Ovary (tissue), 3 donors: Measurements from ENCODE around the gene MIB1.

Experiments used
- EP300 ChIP-seq: sonication (generic); formaldehyde crosslinking; IDR thresholded peaks from one replicate; pipeline ENCODE4 v1.6.1; 2017; ENCODE audit warnings: antibody characterized with exemption
- TF ChIP-seq, protein P1 (sequence below), 3 donors: fragments of 450-650 bp in 2 of 3; fragments of 200-600 bp in 1 of 3; IDR thresholded peaks; one replicate each; pipeline versions ENCODE4 v1.5.1 to v1.8.0; 2016 to 2022; ENCODE audit warnings: antibody characterized with exemption in 3 of 3, mild to moderate bottlenecking in 1 of 3
- donor health status: DM: no; HTN: no; CAD: no.

- TF ChIP-seq EP300, result no peak
- TF ChIP-seq, protein P1, sequence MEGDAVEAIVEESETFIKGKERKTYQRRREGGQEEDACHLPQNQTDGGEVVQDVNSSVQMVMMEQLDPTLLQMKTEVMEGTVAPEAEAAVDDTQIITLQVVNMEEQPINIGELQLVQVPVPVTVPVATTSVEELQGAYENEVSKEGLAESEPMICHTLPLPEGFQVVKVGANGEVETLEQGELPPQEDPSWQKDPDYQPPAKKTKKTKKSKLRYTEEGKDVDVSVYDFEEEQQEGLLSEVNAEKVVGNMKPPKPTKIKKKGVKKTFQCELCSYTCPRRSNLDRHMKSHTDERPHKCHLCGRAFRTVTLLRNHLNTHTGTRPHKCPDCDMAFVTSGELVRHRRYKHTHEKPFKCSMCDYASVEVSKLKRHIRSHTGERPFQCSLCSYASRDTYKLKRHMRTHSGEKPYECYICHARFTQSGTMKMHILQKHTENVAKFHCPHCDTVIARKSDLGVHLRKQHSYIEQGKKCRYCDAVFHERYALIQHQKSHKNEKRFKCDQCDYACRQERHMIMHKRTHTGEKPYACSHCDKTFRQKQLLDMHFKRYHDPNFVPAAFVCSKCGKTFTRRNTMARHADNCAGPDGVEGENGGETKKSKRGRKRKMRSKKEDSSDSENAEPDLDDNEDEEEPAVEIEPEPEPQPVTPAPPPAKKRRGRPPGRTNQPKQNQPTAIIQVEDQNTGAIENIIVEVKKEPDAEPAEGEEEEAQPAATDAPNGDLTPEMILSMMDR (IDR thresholded peaks at IDR 0.05), result no peak
Observed at GRCh38 chr18:21823848-21824247, 83.3 kb downstream of the MIB1 start.
